HL-60/S4 (cell line): ENCODE measurements around the gene KCNIP3.
"Not testable (repeated sequence)": the region's sequence is repeated elsewhere in the genome, so short reads cannot be mapped to it uniquely, and the experiment has no call there.

Experiments
- in situ Hi-C: fragments of 300-500 bp; cut with MboI; formaldehyde crosslinking; loops from 2 replicates; pipeline ENCODE4 v1.14.3; 2022; ENCODE audit warnings: low sequenced_read_pairs

KCNIP3 gene

DNA sequence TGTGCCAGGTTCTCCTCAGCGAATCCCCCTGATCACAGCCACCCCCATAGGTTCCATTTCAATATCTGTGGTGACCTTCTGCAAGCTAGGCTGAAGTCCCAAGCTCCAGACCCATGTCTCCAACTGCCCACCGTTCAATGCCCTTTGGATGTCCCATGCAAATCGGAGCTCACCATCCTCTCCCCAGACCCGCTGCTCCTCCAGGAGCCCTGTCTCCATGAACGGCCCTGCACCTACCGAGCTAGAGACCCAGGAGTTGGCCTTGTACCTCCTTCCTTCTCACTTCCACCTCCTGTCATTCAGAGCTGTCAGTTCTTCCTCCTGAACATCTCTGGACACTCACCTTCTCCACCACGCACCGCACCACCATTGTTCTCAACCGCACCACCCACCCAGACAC, 104.3 kb downstream of the KCNIP3 start:
- in situ Hi-C loops, result no loop called here

DNA sequence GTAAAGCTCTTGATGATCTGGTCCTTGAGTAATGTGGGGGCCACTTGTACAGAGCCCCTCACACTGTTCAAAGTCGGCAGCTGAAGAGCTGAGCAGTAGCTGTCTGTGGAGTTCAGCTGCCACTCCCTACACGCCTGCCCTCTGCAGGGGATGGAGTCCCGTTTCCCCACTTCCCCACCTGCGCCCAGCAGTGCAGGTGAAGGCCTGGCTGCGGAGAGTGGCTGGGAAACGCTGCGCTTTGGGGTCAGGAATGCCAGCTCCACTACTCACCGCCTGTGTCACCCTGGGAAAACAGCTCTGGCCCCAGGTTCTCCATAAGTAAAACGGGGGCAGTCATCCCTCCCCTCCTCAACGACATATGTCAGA, 104.8 kb downstream of the KCNIP3 start:
- in situ Hi-C loops, result not testable (repeated sequence)

DNA sequence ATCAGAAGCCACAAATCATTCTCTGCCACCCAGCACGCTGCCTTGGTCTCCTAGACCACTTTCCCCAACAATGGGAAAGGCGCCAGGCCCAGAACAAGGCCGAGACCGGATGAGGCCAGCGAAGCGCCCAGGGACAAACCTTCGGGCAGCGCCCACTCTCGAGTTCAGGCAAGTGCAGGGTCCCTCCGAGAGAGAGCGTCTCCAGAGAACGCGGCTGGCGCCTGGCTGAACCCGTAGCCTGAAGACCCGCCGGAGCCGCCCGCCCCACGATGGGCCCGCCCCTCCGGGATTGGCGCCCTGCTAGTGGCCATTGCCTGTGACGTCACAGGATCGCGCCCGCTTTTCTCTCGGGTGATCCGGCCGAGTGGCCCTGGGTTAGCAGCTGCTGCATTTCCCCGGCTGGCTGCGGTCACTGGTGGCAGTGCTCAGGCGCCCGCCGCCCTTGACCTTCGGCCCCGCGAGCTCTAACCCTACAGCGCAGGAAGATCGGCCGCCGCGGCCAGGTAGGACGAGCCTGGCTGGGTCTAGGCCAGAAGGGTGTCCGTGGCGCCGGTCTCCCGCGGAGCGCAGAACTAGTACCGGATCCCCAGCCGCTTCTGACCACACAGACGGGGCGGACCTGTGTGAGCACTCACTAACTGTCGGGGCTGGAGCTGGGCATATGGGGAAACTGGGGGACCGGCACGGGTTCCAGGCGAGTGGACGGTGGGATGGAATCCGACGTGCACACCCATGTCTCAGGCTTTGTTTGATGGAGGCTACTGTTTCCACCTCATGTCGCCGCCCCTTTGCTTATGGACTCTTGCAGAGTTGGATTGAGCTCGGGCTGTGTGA, 105.4 kb downstream of the KCNIP3 start, which contains the start of gene FAHD2A:
TSS of gene FAHD2A (plus strand) at position 339 of the 834 bp plus-strand sequence. CDS start 2,851 bp downstream, outside the sequence.
- in situ Hi-C loops, result no loop called here

DNA sequence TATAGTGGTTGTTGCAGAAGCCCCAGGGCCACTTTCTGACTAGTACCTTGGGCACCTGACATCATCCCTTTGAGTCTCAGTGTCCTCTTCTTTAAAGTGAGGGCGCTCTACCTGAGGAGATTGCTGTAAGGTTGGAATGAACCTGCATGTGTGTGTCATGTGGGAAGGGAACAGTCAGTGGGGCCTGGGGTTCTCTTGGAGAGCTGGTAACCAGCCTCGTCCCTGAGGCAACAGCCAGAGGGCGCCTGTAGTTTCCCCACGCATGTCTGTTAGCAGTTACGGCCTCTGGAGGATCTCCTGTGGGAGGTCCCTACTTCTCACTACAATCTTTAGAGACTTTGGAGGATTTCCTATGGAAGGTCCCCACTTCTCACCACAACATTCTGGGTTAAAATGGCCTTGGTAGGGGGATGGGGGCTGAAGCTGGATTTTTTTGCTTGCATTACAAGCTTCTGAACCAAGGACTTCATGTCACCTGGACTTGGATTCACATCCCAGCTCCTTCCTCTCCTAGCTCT, 106.1 kb downstream of the KCNIP3 start:
- in situ Hi-C loops, result not testable (repeated sequence)

DNA sequence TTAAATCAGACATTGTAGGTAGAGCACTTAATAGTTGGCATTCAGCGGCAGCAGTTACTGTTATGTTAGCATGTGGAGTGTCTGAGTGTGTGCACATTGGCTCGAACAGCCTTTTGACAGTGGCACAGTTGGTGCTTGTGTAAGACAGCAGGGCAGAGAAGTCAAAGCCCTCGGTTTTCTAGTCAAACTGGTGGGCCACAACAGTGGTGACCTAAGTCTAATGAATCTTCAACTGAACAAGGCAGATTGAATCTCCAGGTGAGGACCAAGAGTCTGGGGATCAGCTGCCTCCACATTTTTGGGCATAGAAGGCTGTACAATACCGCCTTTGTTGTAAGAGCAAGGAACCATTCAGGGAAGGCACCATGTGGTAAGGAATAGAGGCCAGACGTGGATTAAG, 106.7 kb downstream of the KCNIP3 start:
- in situ Hi-C loops, result not testable (repeated sequence)

DNA sequence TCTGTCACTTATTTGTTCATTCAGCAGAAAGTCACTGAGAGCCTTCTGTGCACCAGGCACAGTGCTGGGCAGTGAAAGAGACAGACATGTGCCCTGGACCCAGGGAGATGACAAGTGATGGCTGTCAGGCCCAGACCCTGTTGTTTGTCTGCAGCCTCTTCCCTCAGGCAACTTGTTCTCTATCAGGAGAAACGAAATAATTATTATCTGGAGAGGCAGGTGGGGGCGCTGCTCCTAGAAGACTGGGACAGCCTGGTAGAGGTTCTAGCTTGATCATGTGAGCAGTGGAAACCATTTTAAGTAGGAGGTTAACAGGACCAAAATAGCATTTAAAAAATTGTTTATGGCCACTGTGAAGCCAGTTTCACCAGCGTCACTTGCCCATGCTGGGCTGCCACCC, 107.5 kb downstream of the KCNIP3 start:
- in situ Hi-C loops, result not testable (repeated sequence)

DNA sequence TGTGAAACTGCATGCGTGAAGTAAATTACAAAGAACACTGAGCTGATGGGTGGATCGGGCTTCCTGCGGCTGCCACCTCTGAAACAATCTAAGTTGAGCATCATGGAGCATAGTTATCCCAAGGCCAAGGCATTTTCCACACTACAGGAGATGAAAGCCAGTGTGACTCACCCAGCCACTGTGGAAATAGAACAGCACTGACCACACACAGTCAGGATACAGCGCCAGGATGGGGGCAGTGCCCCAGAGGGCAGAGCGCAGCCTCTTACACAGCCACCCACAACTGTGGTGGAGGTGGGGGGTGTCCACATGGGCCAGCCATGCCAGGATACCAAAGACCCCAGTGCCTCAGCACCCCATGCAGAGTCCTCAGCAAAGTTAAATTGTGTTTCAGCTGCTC, 114.1 kb downstream of the KCNIP3 start:
- in situ Hi-C loops, result not testable (repeated sequence)

DNA sequence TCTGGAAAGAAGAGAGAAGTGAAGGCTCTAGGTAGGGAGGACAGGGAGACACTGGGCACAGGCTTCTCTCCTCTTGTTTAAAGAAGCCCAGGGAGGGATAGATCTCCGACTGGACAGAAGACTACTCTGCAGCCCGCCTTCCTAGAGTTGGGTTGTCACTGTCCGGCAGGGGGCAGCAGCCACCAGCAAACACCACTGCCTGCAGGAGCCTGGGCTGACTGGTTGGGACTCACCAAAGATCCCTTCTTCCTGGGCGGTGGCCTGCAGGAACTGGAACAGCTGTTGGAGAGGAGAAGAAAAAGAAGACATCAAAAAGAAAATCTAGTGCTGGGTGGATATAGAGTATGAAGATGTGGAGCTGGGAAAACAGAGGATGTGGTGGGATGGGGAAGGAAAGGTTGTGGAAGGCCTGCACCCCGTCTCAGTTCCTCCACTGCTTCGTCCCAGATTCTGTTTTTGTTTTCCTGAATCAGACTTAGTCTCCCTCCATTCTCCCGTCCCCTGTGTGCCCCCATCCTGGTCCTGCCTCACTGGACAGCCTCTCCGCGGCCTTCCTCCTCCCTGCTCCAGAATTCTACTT, 117.0 kb downstream of the KCNIP3 start:
- in situ Hi-C loops, result not testable (repeated sequence)

DNA sequence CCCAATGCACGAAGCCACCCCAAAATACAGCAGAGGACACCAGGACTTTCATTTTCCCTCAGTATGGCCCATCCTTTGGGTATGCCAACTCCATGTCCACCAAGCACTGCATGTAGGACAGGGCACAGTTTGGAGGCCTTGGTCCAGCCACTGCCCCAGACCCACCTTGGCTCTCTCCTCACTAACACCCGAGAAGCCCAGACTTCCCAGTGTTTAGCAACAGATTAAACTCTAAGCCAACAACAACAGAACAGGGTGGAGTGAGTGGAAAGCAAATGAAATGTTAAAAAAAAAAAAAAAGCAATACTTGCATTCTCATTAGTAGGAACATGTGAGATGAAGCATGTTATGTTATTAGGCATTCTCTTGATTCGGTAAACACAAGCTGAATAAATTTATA, 118.0 kb downstream of the KCNIP3 start:
- in situ Hi-C loops, result not testable (repeated sequence)

DNA sequence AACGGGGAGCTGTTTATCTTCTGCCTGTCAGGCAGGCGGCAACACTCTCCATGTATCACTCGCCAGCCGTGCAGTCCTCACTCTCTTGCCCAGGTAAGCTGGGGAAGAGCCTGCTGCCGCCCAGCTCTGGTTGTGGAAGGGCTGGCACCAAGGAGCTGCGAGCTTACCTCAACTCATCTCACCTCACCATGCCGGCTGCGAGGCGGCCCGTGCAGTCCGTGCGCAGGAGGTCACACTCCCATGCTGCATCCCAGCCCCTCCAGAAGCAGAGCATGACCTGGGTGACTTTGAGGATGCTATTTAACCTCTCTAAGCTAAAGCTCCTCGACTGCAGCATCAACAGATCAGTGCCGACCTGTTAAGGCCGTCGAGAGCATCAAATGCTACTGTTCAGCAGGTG, 118.4 kb downstream of the KCNIP3 start:
- in situ Hi-C loops, result not testable (repeated sequence)

DNA sequence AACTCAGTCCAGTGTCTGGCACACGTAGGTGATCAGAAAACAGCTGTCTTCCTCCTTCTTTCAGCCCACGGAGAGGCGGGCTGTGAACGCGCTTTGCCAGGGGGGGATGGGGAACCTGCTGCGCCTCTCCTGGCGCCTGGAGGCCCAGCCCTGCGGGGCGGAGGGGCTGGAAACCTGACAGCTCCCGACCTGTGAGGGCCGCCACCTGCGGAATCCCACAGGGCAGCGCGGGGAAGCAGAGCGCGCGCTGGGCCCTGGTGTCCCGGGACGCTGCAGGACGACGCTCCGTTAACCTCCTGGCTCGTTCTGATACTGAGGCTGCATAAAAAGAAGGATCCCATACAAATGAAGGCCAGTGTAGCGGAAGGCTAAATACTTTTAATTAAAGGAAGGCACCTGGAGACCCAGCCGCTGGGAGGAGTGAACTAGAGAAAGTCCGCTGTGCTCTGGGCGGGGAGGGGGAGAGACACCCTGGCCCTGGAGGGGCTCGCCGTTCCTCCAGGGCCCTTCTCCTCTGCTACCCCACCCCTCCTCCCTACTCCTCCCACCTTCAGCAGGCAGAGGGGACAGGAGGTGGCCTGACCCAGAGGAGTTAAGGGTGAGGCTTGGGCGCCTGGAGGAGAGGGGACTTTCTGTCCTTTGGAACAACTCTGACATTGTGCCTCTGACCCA, 130.2 kb downstream of the KCNIP3 start:
- in situ Hi-C loops, result not testable (repeated sequence)

DNA sequence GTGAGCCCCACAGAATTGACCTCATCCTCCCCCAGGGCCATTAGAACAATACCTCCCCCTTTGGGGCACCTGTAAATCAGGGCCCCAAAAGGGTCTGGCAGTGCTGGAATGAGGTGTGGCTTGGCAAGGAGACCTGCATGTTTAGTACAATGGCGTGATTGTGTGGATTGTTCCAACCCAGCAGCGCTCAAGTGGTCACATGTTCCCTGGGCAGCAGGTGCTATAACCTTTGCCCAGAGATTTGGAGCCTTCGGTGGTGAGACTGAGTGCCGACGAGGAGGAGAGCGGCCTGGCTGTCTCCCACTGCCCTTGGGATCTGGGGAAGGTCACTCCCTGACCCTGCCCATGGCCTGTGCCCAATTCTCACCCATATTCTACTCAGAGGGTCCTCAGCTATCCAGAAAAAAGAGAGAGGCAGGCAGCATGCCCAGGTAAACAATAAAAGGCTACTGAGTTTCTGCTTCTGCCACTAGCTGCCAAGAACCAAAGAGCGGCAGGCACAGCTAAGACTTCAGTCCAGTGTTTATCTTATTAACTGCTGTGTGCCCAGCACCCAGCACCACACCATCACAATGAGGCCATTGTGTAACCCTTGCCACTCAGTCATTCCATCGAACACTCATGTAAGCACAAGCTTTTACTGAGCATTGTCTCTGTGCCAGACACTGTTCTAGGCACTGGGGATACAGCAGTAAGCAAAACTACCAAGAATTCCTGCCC, 132.8 kb downstream of the KCNIP3 start:
- in situ Hi-C loops, result not testable (repeated sequence)

DNA sequence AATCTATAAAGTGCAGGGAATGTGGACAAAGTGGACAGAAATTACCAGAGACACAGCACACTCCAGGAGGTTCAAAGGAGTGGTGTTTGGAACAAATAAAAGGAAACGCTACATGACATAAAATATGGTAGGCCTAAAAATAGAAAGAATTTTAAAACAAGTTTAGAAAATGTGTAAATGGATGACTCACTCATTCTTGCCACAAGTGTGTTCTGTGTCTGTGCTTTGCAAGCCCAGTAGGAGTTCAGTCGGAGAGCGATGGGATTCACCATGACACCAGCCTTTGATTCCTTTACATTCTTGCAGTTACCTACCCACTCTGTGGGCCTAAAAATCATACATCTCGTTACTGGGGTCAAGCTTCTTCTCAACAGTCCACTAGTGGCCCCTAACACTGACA, 136.2 kb downstream of the KCNIP3 start:
- in situ Hi-C loops, result not testable (repeated sequence)

DNA sequence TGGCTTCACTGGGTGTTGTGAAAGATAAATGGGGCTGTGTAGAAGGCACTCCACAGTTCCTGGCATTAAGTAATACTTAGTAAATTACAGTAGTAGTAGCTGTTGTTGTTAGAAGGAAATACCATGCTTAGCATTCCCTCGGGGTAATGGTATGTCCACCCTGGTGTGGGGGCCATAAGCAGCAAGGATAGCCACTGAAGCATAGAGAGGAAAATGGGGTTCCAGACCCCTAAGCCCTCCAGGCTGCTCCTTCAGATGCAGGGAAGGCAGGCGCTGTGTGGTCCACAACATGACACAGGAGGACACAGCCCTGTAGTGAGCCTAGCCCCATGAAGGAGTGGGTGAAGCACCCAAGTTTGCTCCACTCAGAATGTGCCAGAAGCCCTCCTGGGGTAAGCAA, 136.8 kb downstream of the KCNIP3 start:
- in situ Hi-C loops, result not testable (repeated sequence)

DNA sequence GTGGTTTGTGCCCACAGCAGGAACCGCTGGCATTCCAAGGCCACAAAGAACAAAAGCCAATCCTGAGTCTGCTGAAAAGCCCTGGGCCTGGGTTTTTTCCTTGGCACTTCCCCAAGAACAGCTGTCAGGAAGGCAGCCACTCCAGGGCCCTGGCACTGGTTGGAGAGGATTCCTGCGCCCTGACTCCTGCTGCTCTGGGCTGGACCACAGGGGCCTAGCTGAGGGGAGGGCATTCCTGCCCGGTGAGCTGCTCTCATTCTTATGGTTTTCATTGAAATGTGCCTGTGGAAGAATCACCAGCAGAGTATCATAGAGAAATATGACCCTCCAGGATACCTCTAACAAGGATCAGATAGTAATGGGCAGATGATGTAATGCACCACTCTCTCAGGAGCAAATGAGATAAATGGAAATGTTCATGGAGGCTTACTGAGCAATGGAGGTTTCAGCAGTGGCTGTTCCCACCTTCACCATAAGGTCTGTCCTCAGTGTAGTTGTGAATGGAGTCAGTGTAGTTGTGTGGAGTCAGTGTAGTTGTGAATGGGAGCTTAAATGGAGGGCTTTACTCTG, 137.4 kb downstream of the KCNIP3 start:
- in situ Hi-C loops, result not testable (repeated sequence)

DNA sequence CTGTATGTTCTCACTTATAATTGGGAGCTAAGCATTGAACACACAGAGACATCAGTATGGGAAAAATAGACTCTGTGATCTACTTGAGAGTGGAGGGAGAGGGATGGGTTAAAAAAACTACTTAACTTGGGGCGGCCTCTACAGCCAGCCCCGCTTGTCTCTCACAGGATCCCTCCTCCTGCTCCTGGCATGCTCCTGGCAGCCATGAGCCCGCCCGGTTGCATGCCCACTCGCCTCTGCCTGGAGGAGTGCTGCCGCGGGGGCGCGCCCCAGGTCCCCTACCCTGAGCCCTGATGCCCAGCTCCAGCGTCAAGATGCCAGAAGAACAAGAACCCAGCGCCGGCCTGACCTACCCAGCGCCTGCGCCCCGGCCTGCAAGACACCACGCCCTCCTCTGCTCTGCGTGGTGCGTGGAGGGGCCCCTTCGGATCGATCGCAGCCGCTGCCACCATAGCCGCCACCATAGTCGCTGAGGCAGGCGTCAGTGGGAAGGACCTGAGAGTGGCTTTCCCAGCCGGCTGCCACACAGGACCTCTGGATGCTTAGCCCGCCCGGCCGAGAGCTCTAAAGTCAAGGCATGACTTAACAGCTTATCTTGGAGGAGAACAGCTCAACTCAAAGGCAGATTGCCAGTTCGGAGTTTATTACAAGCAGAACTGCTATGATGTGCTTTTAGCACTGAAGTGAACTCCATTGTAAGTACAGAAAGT, 138.2 kb downstream of the KCNIP3 start:
- in situ Hi-C loops, result not testable (repeated sequence)
